HG03175 (cell line): ENCODE measurements around the gene SPINK8.
"Not testable (repeated sequence)": the region's sequence is repeated elsewhere in the genome, so short reads cannot be mapped to it uniquely, and the experiment has no call there.

ENCODE experiments used
- ATAC-seq: cut with Tn5 transposase; IDR thresholded peaks from one replicate; pipeline ENCODE4 v1.9.1; 2021; ENCODE audit warnings: mild to moderate bottlenecking, moderate library complexity; ENCODE audit not compliant: unreplicated experiment

SPINK8 gene

GRCh38 chr3:48280881-48281280 is 52.6 kb downstream of the SPINK8 start:
- no peak for ATAC-seq

- no peak for ATAC-seq
These were observed 54.4 kb downstream of the SPINK8 start for GRCh38 chr3:48278884-48279559.

- no peak for ATAC-seq
These were observed 56.4 kb downstream of the SPINK8 start for GRCh38 chr3:48276911-48277641.

GRCh38 chr3:48275287-48276027 is 58.0 kb downstream of the SPINK8 start:
- no peak for ATAC-seq

DNA sequence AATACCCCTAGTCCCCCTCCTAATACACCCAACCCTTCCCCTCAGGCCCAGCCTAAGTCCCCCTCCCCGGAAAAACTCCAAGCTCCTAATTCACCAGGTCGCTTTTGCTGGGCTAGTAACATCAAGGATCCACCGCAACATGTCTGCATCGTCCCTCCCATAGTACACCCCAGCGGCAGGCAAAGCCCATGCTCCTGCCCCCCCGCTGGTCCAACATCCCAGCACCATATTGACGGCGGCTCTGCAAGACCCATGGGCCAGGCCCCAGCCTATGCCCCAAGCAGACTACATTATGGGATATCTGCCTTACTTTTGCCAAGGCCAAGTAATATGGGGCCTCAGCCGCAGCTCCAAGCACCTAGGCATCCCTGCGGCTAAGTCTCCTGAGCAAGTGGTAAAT is 59.0 kb downstream of the SPINK8 start:
- ATAC-seq = no peak

GRCh38 chr3:48273594-48274211 is 59.8 kb downstream of the SPINK8 start:
- no peak for ATAC-seq

DNA sequence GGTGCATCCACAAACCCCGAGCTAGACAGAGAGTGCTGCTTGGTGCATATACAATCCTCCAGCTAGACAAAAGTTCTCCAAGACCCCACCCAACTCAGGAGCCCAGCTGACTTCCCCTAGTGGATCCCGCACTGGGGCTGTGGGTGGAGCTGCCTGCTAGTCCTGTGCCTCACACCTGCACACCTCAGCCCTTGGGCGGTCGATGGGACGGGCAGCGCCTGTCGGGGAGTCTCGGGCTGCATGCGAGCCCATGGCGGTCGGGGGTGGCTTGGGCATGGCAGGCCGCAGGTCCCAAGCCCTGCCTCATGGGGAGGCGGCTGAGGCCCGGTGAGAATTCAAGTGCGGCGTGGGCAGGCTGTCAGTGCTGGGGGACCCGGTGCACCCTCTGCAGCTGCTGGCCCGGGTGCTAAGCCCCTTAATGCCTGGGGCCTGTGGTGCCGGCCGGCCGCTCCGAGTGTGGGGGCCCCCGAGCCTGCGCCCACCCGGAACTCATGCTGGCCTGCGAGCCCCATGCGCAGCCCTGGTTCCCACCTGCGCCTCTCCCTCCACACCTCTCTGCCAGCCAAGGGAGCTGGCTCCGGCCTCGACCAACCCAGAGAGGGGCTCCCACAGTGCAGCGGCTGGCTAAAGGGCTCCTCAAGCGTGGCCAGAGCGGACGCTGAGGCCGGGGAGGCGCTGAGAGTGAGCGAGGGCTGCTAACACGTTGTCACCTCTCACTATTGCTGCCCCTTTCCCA is 61.5 kb downstream of the SPINK8 start:
- ATAC-seq = no peak

GRCh38 chr3:48271223-48271622 is 62.2 kb downstream of the SPINK8 start:
- ATAC-seq = not testable (repeated sequence)

- no peak for ATAC-seq
These were observed 63.2 kb downstream of the SPINK8 start for GRCh38 chr3:48270306-48270705.

DNA sequence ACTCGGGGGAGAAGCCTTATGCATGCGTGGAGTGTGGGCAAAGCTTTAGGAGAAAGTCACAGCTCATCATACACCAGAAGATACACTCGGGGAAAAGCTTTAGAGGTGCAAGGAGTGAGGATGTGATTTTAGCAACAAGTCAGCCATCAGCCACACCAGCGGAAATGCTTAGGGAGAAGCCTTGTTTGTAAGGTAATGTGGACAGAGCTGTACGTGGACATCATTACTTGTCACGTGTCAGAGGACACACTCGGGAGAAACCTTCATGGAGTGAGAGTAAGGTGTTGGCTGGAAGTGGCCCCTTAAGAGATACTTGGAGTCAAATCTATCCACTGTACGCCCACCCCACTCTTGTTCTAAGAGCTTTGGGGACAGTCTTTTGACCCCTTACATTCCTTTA is 63.9 kb downstream of the SPINK8 start:
- ATAC-seq = no peak

GRCh38 chr3:48268936-48269561 is 64.4 kb downstream of the SPINK8 start:
- no peak for ATAC-seq

DNA sequence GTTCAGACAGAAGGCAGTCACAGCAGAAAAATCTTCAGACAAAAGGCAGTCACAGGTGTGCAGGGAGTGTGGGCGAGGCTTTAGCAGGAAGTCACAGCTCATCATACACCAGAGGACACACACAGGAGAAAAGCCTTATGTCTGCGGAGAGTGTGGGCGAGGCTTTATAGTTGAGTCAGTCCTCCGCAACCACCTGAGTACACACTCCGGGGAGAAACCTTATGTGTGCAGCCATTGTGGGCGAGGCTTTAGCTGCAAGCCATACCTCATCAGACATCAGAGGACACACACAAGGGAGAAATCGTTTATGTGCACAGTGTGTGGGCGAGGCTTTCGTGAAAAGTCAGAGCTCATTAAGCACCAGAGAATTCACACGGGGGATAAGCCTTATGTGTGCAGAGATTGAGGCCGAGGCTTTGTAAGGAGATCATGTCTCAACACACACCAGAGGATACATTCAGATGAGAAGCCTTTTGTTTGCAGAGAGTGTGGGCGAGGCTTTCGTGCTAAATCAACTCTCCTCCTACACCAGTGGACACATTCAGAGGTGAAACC is 65.0 kb downstream of the SPINK8 start:
- no peak for ATAC-seq

- no peak for ATAC-seq
These were observed 65.7 kb downstream of the SPINK8 start for GRCh38 chr3:48267782-48268181.

DNA sequence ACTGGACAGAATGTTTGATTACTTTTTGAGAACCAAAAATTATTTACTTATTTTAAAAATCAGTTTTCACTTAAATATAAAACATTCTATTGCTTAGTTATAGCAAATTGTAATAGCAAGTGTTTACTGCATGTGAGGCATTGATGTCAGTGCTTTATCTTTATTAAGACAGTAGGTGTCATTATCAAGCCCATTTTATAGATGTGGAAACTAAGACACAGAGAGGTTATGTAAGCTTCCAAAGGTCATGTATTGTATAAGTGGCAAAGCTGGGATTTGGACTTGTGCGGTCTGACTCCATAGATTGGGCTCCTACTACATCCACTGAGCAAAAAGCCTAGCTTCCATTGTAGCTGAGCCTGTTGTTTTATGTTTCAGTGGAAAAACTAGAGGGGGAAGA is 74.9 kb downstream of the SPINK8 start:
- ATAC-seq = no peak
